CD4-positive, alpha-beta T cell treated with Interferon alpha-2 for 1 hour (primary cell): Measurements from ENCODE around the gene STPG4.
"Not testable (repeated sequence)": the region's sequence is repeated elsewhere in the genome, so short reads cannot be mapped to it uniquely, and the experiment has no call there.

Experiments
- DNase-seq, 2 donors: peaks; one replicate each; pipeline ENCODE4 v3.0.0-alpha.2; 2020 to 2022

Gene STPG4

GRCh38 chr2:47124740-47125139, 30.4 kb downstream of the STPG4 start:
- DNase-seq: not testable (repeated sequence)

GRCh38 chr2:47120424-47120823, 34.7 kb downstream of the STPG4 start:
- DNase-seq: not testable (repeated sequence)

- DNase-seq: no peak
Measured at GRCh38 chr2:47119001-47119400, 36.1 kb downstream of the STPG4 start.

GRCh38 chr2:47118581-47118980, 36.5 kb downstream of the STPG4 start:
- DNase-seq: no peak

- DNase-seq: no peak
Measured at GRCh38 chr2:47112665-47113435, 42.3 kb downstream of the STPG4 start.

GRCh38 chr2:47109680-47110079, 45.4 kb downstream of the STPG4 start:
- DNase-seq: no peak

- DNase-seq: no peak
Measured at GRCh38 chr2:47109007-47109375, 46.1 kb downstream of the STPG4 start.

GRCh38 chr2:47108267-47109006, 46.7 kb downstream of the STPG4 start:
- not testable (repeated sequence) for DNase-seq

GRCh38 chr2:47107201-47107600, 47.9 kb downstream of the STPG4 start:
- not testable (repeated sequence) for DNase-seq

GRCh38 chr2:47106231-47106630, 48.9 kb downstream of the STPG4 start:
- not testable (repeated sequence) for DNase-seq

GRCh38 chr2:47099712-47100111, 55.4 kb downstream of the STPG4 start:
- DNase-seq: not testable (repeated sequence)

GRCh38 chr2:47098953-47099352, 56.2 kb downstream of the STPG4 start:
- DNase-seq: no peak

GRCh38 chr2:47097563-47097962, 57.5 kb downstream of the STPG4 start:
- no peak for DNase-seq

GRCh38 chr2:47096451-47096850, 58.7 kb downstream of the STPG4 start:
- no peak for DNase-seq

GRCh38 chr2:47095349-47096020, 59.6 kb downstream of the STPG4 start:
- no peak for DNase-seq

- no peak for DNase-seq
Measured at GRCh38 chr2:47094511-47095142, 60.5 kb downstream of the STPG4 start.

GRCh38 chr2:47093626-47094025, 61.5 kb downstream of the STPG4 start:
- no peak for DNase-seq

GRCh38 chr2:47092465-47092864, 62.6 kb downstream of the STPG4 start:
- DNase-seq: no peak

GRCh38 chr2:47091118-47091517, 64.0 kb downstream of the STPG4 start:
- DNase-seq: no peak

GRCh38 chr2:47089083-47089464, 66.0 kb downstream of the STPG4 start:
- no peak for DNase-seq

GRCh38 chr2:47088371-47089082, 66.6 kb downstream of the STPG4 start:
- DNase-seq: no peak

- no peak for DNase-seq
Measured at GRCh38 chr2:47087051-47087450, 68.1 kb downstream of the STPG4 start.

- DNase-seq: no peak
Measured at GRCh38 chr2:47086571-47086970, 68.5 kb downstream of the STPG4 start.
